ENCODE measurements around the gene ASCC3.
A peak's percentile ranks its signal among the peaks of the same experiment; 100 is the strongest.
"Not testable (repeated sequence)": the region's sequence is repeated elsewhere in the genome, so short reads cannot be mapped to it uniquely, and the experiment has no call there.

ASCC3 gene

GRCh38 chr6:100838011-100838410 lies 43.1 kb downstream of the ASCC3 start:
- TF ChIP-seq CTCF (conservative IDR thresholded peaks at IDR 0.05; ENCODE audit: low read depth, low read length) = no peak
- DNase-seq (ENCODE audit: low read depth) = no peak
- no peak overlapping the region for H3K4me3 ChIP-seq (ENCODE audit: low read depth, low read length)

- no peak for DNase-seq (ENCODE audit: low read depth)
- no peak for TF ChIP-seq CTCF (conservative IDR thresholded peaks at IDR 0.05; ENCODE audit: low read depth, low read length)
- no peak overlapping the region for H3K4me3 ChIP-seq (ENCODE audit: low read depth, low read length)
Observed at GRCh38 chr6:100833972-100834574, 47.1 kb downstream of the ASCC3 start.

GRCh38 chr6:100829077-100829595 lies 52.0 kb downstream of the ASCC3 start:
- DNase-seq (ENCODE audit: low read depth) = not testable (repeated sequence)

GRCh38 chr6:100823041-100823440 lies 58.1 kb downstream of the ASCC3 start:
- H3K4me3 ChIP-seq (ENCODE audit: low read depth, low read length) = no peak overlapping the region
- DNase-seq (ENCODE audit: low read depth) = no peak
- no peak for TF ChIP-seq CTCF (conservative IDR thresholded peaks at IDR 0.05; ENCODE audit: low read depth, low read length)

More at GRCh38 chr6:100829077-100829595, 52.0 kb downstream of the ASCC3 start:
- not testable (repeated sequence) for H3K4me3 ChIP-seq (ENCODE audit: low read depth, low read length)

- H3K4me3 ChIP-seq (ENCODE audit: low read depth, low read length) = no peak overlapping the region
- TF ChIP-seq CTCF (conservative IDR thresholded peaks at IDR 0.05; ENCODE audit: low read depth, low read length) = no peak
- DNase-seq (ENCODE audit: low read depth) = peak; percentile 67
Observed at GRCh38 chr6:100818066-100818465, 63.1 kb downstream of the ASCC3 start.

GRCh38 chr6:100810015-100810414 lies 71.1 kb downstream of the ASCC3 start:
- no peak overlapping the region for H3K4me3 ChIP-seq (ENCODE audit: low read depth, low read length)
- no peak for TF ChIP-seq CTCF (conservative IDR thresholded peaks at IDR 0.05; ENCODE audit: low read depth, low read length)
- DNase-seq (ENCODE audit: low read depth) = no peak

- peak; percentile 8 for DNase-seq (ENCODE audit: low read depth)
- H3K4me3 ChIP-seq (ENCODE audit: low read depth, low read length) = no peak overlapping the region
- no peak for TF ChIP-seq CTCF (conservative IDR thresholded peaks at IDR 0.05; ENCODE audit: low read depth, low read length)
Observed at GRCh38 chr6:100809346-100809745, 71.8 kb downstream of the ASCC3 start.
